Nucleus accumbens (tissue), 56 donors: ENCODE results near the gene MYBBP1A.
A peak's percentile ranks its signal among the peaks of the same experiment; 100 is the strongest.

Experiments used
- DNase-seq, 56 donors: peaks; one replicate each; lab custom pipeline; 2025; lab: John Stamatoyannopoulos, UW

Gene MYBBP1A

DNA sequence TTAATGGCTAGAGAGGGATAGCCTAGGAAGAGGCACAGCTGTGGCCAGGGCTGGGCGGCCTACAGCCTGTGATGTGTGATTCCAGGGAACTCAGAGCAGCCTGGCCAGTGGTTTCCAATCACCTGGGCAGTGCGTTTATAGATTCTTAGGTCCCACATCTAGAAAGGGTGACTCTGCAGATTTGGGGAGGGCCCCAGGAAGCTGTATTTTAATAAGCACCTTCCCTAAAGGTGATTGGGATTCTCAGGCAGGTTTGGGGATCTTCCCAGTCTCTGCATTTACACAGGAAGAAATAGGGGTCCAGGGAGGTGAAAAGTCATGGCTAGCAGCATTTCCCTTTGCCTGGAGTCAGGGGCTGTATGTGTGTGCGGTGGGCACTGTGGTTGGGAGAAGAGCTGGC lies 47.0 kb downstream of the MYBBP1A start:
- no peak for DNase-seq

DNA sequence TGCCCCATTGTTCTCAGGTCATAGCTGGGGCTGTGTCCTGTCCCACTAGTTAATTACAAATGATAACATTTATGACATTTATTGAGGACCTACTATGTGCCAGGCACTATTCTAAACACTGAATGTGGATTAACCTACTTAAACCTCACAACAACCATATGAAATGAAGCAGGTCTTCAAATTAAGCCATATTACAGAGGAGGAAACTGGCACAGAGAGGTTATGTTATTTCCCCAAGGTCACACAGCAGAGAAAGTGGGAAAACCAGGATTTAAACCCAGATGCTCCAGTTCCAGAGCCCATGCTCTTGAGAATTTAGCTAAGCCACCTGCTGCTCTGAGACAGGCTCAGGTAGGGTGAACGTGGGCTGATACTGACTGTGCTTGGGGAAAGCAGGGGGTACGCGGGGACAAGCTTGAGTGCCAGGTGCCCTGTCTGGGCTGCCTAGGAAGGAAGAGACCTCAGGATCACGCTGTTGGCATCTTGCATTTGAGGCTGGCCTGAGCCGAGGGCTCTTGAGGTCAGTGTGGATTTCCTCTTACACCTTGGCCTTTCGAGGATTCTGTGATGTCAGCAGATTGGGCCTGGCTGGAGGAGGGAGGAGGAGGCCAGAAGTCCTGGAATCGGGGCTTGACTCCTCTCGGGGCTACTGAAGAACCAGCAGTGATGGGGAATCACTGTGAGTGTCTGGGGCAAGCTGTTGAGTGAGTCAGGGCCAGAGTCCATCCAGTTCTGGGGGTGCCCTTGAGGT lies 47.6 kb downstream of the MYBBP1A start:
- DNase-seq: no peak

DNA sequence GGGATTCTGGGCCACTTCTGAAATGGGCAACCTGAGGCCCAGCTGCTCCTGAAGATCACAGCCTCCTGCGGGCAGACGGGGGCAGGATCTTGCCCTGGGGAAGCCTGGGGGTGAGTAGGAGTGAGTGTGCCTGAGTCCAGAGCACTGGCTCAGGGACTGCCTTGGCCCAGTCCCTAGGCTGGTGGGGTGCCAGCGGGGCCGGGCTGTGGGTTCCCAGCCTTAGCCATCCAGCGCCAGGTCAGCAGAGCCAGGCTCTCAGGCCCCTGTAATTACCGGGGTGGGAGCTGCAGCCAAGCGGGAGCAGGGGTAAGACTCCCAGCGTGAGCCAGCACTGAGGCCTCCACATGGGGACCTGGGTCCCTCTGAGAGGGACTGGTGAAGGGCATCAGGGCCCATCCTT lies 48.3 kb downstream of the MYBBP1A start:
- DNase-seq: peak in 14 of 56 donors; percentile 7 to 50 (median 30)

DNA sequence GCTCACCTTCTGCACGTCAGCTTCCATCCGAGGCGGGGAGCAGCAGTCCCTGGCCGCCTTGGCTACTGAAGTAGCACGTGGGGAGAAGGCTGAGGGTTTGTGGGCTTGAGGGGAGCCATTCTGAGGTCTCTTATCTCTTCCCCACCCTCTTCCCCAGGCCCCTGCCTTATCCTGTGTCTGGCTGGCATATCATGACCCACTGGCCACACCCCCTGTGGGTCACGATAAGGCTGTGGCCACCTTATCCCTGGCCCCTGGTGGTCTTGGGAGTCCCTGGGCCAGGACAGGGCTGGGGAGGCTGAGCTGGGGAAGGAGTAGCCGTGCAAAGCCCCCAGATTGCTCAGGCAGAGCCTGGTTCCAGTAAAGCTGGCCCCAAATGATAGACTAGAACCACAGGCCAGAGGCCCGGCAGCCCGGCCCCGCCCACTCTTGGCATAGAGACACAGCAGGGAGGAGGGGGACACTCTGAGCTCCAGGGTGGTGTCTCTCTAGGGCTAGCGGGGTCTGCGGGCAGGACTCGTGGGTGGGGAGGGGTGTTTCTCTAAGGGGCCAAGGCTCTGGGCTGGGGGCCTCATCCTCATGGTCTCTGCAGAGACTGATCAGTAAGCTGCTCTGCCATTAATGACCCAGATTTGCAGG lies 48.9 kb downstream of the MYBBP1A start:
- DNase-seq: no peak

DNA sequence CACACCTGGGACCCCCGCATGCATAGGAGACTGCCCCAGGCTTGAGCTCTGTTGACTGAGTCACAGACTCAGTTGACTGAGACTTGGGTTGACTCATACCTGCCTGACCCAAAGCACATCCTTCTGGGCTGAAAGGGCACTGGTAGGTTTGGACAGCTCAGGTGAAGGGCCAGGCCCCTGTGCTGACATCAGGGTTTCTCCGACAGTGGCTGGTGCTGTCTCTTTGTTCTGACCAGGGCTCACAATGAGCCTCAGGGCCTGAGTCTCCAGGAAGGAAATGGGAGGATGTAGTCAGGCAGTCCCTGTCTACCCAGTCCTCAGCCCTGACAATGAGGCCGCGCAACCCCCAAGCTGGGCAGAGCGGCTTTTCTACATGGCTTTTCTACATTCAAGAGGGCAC lies 50.0 kb downstream of the MYBBP1A start:
- DNase-seq: no peak

DNA sequence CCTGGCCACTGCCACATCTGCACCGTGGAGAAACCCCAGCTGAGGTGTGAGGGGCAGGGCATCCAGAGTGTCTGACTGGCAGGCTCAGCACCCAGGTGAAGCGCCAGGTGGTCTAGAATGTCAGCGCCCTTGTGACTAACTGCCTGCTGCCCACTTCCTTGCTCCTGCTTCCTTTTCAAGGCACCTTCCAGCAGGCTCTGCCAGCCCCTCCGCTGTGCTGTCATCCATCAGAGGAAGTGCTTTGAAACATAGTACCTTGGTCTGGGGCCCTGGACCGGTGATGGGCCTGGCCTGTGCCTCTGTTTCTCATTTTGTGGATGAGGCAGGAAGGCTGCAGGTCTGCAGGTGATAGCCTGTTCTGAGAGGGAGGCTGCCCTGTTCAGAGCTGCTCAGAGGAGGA lies 51.0 kb downstream of the MYBBP1A start:
- no peak for DNase-seq

DNA sequence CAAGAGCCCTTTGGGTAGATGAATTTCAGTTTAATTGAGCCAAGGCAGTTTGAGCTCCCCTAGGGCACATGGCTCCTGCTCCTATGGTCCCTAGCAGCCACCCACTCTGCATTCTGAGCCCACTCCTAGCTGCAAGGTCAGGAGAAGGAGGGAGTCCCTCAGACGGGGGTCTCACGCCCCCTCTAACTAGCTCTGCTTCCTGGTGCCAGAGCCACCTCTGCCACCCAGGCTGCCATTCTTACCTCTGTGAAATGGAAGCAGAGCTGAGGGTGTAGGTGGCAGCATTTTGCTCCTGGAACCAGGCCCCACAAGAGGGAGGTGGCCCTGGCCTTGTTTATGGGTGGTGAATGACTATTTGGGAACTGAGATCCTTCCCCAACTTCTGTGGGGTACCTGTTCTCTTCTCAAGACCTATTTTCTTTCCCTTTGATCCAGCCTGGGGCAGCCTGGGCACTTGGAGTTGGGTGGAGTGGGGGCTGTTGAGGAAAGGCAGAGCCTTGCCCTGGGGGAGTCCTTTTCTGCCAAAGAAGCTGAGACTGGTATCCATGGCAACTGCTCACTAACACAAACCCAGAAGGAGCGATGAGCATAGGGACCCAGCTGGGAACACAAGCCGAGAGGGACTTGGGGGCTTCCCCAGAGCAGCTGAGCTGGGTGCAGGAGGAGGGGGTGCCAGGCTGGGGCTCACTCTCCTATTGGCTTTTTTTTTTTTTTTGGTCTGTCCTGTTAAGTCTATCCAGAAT lies 51.7 kb downstream of the MYBBP1A start:
- peak in 8 of 56 donors; percentile 8 to 56 (median 28) for DNase-seq

DNA sequence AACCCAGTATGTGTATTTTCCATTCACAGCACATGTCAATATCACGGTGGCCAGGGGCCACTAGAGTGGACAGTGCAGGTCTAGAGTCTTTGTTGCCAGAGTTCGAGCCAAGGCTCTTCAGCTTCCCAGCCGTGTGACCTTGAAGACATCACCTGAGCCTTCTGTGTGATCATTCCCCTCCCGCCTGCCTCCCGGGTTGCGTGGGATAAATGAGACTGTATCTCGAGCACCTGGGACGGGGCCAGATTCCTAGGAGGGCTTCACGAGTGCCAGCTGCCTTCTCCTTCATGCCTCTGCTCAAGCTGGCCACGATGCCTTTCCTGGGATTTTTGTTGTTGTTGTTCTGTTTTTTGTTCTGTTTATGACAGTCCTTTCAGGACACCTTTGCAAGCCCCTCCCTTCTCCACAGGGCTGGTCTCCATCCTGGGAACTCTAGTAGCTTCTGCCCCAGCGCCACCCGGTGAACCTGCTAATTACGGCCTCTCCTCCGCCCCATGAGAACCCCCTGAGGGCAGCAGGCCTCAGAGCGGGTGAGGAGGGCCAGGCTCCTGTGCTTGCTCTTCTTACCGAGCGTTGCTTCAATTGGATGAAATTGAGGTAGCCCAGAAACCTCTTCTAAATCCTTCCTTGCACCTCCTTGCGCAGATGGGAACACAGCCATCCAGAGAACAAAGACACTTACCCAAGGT lies 52.6 kb downstream of the MYBBP1A start:
- DNase-seq: peak in 2 of 56 donors; percentile 6 to 10

DNA sequence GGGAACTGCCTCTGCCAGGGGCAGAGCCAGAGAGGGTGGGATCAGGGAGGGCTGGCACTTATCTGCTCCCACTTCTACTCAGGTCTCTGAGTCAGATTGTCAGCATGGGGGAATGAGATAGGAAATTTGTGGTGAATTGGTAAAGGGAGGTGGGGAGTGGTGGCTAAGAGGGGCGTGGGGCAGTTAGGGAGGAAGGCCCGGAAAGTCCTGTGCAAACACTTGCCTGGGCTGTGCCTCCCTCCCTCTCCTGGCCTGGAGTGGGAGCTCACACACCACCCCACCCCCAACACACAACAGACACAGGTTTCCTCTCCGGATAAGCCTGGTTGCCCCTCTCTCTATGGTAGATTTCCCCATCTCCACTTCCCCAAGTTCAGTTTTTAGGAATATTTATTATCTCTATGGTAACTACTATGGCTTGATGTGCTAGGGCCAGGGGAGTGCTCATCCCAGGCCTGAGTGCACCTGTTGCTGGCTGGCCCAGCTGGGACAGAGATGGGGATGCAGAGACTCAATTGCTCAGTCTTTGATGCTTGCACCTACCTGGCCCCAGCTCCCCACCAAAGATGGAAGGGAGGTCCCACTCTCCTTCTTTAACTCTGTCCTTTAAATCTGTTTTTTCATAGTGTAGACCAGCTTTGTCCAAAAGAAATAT lies 53.8 kb downstream of the MYBBP1A start:
- no peak for DNase-seq

DNA sequence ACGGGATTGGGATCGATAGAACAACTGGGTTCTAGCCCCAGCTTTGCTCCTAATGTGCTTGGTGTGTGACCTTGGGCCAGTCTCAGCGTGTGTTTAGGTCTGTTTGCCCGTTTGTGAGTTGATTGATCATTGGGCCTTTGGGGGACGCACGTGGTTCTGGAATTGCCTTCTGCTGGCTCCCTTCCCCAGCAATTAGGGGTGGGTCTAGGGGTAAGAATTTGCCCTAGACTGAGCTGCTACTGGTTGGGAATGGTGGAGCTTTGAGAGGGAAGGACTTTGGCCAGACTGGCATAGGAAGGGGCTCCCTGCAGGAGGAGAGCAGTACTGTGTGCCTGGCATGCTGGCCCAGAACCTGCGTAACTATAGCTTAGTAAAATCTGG lies 55.0 kb downstream of the MYBBP1A start:
- DNase-seq: peak in 3 of 56 donors; percentile 56 to 65 (median 64)

DNA sequence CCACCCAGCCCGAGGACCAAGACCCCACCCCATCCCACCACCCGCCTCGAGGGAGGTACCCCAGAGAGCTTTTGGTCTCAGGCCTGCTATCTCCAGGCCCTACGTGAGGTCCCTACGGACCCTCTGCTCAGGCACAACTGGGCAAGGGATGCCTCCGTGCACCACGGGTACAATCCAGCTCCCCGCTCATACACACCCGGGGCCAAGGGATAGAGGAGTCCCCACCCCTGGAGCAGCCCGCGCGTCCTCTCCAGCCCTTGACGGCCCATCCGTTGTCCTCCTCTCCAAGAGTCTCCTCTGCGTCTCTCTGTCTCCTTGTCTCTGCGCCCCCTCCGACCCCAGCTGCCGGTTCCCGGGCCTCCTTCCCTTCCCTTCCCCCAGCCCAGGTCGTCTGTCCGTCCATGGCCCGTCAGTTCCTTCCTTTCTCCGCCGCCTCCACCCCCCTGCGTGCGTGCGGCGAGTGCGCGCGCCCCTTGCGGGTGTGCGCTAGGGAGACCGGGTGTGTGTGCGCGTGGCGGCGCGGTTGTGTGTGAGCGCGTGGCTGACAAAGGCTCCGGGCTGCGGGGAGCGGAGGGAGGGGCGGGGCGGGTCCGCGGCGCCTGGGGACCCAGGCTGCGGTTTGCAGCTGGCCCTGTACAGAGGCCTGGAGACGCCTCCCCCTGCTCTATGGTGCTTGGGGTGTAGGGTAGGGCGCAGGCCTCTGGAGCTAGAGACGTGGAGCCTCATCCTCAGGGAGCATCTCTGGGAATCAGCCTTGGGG lies 55.6 kb downstream of the MYBBP1A start:
- peak in 46 of 56 donors; percentile 18 to 74 (median 54) for DNase-seq

DNA sequence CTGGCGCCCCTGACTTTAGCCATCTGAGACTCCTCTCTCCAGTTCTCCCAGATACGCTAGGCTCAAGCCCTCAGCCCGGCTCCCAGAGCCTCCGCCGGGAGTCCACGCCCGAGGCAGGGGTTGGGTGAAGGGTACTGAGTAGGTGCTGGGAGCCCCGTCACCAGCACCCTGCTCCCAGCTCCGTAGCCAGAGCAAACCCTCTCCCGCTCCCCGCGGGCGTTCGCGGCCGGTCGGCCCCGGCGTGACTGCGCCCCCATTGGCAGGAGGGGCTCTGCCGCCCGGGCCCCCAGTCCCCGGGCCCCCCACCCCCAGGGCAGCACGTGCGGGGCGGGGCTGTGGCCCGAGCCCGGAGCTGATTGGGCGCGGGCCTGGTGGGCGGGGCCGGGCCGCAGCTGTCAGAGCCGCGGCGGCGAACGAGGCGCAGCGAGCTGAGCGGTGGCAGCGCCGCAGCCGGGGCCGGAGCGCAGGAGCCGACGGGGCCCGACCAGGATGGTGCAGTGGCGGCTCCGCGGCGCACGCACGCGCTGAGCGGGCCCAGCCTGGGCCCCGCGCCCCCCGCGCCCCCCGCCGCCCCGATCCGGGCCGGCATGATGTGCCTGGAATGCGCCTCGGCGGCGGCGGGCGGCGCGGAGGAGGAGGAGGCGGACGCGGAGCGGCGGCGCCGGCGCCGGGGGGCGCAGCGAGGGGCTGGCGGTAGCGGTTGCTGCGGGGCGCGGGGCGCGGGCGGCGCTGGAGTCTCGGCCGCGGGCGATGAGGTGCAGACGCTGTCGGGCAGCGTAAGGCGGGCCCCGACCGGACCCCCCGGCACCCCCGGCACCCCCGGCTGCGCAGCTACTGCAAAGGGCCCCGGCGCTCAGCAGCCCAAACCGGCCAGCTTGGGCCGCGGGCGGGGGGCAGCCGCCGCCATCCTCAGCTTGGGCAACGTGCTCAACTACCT lies 56.5 kb downstream of the MYBBP1A start, which contains the start of gene SPNS2:
SPNS2 (plus strand) TSS at position 421 of the 937 bp plus-strand sequence; CDS start at position 588, 167 bp downstream.
- peak in 53 of 56 donors; percentile 19 to 89 (median 70) for DNase-seq

DNA sequence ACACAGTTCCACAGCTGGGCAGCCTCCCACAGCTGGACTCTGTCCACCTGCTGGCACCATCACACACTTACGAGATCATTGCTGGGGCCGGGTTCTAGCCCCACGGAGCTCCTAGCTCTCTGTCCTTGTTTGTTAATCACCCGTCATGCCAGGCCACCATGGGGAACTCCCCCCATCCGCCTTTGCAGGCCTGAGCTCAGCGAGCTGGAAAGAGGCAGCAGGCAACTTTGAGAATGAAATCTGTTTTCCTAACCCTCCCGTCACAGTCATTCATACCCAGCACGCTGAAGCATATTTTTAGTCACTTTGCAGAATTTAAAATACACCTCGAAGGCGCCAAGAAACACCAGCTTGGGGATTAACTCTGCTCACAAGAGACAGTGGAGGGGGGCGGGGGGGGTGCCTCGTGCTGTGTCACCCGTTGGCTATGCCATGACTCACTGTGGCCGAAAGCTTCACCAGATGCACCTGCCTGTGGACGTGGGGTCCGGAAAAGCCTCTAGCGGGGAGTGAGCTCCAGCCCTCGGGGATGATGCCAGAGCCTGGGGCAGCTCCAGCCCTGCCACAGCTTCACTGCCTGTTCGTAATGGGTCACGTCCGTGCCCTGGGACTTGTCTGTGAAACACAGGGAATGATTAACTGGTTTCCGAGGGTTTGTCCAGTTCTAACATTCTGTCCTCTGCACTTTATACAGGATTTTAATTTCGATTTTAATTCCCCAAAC lies 57.9 kb downstream of the MYBBP1A start:
- peak in 13 of 56 donors; percentile 13 to 64 (median 21) for DNase-seq

DNA sequence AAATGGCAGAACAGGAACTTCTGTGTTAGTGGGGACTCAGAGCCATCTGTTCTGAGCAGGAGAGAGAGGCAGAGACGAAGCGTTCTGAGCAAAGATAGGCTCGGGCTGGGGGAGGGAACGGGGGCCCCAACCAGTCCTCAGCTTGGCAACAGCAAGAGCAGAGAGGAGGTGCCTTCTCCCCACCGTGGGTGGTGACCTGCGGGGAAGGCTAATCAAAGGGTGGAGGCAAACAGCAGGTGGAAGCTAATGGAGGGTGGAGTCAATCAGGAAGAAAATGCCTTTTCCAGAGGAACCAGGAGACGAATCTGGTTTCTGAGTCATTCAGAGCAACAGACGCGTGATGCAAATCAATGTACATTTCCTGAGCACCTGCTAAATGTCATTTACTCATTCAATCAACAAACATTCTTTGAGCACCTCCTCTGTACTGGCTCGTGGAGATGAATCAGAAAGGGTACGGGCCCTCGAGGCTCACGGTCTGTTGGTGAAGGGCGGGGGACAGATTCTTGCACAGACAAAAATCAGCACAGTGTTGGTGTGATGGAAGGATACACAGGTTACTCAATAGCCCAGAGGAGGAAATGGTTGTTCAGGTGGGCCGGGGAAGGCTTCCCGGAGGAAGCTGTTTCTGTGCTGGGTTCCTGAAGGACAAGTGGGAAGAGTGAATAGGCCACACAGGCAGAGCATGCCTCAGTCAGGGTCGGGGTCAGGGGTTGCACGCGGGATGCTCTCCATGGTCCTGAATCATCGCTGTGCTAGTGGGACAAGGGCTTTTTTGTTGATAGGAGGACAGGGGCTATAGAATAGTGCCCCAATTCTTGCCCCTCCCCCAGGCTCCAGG lies 62.2 kb downstream of the MYBBP1A start:
- DNase-seq: peak in 36 of 56 donors; percentile 14 to 85 (median 46)

DNA sequence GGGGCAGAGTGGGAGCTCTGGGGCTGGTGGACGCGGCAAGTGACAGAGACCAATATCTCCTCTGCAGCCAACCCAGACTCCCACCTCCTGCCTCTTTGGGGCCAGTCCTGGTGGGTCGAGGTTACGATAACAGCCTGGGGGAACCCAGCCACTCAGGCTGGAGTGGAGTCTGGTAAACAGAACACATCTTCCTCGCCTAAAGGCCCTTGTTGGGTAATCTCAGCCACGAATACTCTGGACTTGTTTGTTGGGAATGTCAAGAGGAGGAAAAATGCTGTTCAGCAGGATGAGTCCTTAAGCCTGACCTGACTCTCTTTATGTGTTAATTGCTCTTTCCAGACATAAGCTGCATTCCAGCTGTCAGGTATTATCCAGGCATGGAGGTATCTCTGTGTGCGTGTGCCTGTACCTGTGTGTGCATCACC lies 64.5 kb downstream of the MYBBP1A start:
- DNase-seq: no peak

DNA sequence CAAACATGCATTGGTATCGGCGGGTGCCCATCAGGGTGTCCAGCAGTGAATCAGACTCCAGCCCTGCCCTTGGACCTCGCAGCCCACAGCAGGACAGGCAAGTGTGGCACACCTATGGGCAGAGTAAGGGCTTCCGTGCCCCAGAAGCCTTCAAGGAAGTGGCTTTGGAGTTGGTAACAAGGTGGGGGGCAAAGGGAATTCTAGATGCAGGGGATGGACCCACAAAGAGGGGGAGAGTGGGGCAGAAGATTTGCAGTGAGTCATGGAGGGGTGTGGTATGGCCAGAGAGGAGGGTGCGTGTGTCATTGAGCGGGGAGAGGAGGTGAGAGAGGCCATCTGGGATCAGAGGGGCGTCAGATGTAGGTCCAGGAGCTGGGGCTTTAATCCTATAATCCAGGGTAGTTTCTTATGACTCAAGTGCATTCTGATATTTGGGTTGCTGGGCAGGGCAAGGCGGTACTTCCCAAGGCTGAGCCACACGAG lies 65.0 kb downstream of the MYBBP1A start:
- DNase-seq: no peak
